GM12801 (cell line): ENCODE results near the gene IFI27L2.

Experiments used
- TF ChIP-seq, protein P1 (sequence below): IDR thresholded peaks from one replicate; pipeline ENCODE4 v1.5.1; 2011; ENCODE audit warnings: control low read depth; ENCODE audit not compliant: insufficient read length; ENCODE audit errors: extremely low read depth

Gene IFI27L2

GRCh38 chr14:94127330-94127729, 2.1 kb downstream of the IFI27L2 start:
- TF ChIP-seq, protein P1, sequence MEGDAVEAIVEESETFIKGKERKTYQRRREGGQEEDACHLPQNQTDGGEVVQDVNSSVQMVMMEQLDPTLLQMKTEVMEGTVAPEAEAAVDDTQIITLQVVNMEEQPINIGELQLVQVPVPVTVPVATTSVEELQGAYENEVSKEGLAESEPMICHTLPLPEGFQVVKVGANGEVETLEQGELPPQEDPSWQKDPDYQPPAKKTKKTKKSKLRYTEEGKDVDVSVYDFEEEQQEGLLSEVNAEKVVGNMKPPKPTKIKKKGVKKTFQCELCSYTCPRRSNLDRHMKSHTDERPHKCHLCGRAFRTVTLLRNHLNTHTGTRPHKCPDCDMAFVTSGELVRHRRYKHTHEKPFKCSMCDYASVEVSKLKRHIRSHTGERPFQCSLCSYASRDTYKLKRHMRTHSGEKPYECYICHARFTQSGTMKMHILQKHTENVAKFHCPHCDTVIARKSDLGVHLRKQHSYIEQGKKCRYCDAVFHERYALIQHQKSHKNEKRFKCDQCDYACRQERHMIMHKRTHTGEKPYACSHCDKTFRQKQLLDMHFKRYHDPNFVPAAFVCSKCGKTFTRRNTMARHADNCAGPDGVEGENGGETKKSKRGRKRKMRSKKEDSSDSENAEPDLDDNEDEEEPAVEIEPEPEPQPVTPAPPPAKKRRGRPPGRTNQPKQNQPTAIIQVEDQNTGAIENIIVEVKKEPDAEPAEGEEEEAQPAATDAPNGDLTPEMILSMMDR: no peak

- TF ChIP-seq, protein P1: no peak
Measured at GRCh38 chr14:94126800-94127199, 2.6 kb downstream of the IFI27L2 start.

DNA sequence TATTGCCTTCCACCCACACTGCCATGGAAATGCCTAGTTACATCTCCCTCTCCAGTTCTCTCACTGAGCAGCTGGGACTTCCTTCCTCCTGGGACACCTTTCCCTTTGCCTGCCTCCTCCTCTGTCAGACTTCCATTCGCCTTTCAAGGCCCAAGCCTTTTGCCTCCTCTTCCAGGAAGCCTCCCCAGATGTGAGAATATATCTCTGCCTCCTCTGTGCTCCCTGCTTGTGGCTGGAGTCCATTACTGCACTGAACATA, 3.1 kb downstream of the IFI27L2 start:
- TF ChIP-seq, protein P1: no peak

DNA sequence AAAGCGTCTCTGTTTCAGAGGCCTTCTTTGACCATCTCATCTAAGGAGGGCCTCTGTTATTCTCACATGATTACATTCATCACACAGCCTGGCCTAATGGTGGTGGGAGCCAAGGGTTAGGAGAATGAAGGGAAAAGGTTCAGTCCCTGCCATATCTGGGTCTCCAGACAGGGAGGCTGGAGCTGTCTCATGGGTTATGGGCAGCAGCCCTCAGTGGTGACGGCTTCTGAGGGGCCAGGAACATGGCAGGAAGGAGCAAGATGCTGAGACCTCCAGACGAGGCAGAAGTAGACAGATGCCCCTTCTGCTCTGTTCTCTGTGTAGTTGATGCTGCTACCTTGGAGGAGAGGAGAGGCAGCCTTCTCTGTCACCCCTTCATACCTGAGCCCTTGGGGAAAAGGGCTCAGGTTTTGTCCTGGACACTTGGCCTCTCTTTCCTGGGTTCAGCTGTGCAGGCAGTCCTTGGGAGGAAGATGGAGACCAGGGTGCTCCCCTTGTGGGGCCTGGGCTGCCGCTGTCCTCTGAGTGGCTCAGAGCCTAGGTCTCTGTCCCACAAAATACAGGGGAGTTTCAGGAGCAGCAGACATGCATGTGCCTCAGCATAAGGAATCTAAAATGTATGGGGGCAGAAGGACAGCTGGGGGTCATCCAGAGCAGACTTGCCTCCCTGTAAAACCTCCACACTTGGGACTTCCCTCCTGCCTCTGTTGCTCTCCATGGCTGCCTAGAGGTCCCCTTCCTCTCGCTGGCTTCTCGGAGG, 3.6 kb downstream of the IFI27L2 start:
- TF ChIP-seq, protein P1: no peak

DNA sequence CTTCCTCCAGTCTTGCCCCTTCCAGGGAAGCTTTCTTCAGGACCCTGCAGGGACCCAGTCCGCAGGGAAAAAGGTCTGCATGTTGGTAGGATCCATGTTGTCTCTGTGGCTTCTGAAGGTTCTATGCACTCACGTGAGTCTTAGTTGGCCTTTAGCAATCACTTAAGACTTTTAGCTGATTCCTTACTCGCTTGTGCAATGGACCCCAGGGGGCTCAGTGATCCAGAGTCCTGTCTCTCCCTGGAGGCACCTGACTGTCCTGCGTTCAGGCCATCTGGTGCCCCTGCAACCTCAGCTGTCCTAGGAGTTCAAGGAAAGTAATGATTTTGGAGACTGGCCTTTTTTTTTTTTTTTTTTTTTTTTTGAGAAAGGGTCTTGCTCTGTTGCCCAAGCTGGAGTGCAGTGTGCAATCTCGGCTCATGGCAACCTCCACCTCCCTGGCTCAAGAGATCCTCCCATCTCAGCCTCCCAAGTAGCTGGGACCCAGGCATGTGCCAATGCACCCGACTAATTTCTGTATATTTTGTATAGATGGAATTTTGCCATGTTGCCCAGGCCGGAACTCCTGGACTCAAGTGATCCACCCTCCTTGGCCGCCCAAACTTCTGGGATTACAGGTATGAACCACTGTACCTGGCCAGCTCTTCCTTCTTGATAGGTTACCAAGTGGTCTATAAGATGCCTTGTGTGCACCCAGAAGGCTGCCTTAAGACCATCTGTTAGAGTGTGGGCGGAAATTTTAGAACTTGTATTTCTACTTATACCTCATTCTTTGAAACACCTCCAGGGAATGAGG, 4.6 kb downstream of the IFI27L2 start:
- TF ChIP-seq, protein P1: no peak

GRCh38 chr14:94123868-94124267, 5.5 kb downstream of the IFI27L2 start:
- TF ChIP-seq, protein P1: no peak

DNA sequence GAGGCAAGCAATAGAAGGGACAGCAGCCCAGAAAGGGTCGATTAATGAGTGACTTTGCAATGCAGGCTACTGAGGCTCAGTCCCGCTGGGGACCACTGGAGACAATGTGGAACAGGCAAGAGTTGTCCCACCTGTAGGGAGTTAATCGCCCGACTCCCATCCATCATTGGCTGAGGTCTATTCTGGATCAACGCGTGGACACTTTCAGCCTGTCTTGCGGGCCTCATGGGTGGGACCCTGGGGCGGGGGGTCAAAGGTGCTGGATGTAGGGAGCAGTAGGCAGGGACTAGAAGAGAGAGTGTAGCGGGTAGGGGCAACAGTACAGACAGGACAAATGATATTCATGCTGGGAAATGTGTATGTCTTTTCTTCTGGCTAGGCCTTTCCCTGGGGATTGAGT, 6.1 kb downstream of the IFI27L2 start:
- TF ChIP-seq, protein P1: no peak
